Posterior vena cava (tissue), 2 donors: Measurements from ENCODE around the gene HOXD9. TPM values are rescaled to one million over a fixed set of nuclear protein-coding genes. Genes with fewer than 3 reads are reported as not detected.

ENCODE experiments used
- DNase-seq: peaks from one replicate; pipeline ENCODE4 v3.0.0-alpha.2; 2020; ENCODE audit warnings: low spot score
- intact Hi-C, 2 donors: fragments of 100-400 bp; cut with DNase I; formaldehyde crosslinking; loops; one replicate each; pipeline versions ENCODE4 v1.14.1 to v1.14.2; 2022 to 2023
- total RNA-seq, 2 donors: library from RNA; stranded (reverse); fragmentation: NEBNext Ultra II Directional; extraction: Animal tissue kit (Norgen Biotek cat#: 25700); gene quantifications; one replicate each; pipeline ENCODE4 v1.2.1, GENCODE V29; 2021
- donor health status: DM: yes; HTN: yes; CAD: no.
- donor health status: DM: yes; HTN: yes; CAD: no.

HOXD9 gene
- total RNA-seq, 2 donors from 2014 or later: 7.9 to 12.0 TPM

GRCh38 chr2:176118601-176119339 is 3.7 kb upstream of the HOXD9 start:
- intact Hi-C loops: no loop called here
- DNase-seq: no peak

GRCh38 chr2:176120364-176121189 is 1.9 kb upstream of the HOXD9 start:
- DNase-seq: no peak
- intact Hi-C loops: no loop called here

GRCh38 chr2:176121190-176122051 is 1.1 kb upstream of the HOXD9 start:
- intact Hi-C loops: no loop called here
- DNase-seq: no peak

GRCh38 chr2:176122052-176122682 is 352 bp upstream of the HOXD9 start:
- no peak for DNase-seq
- intact Hi-C loops: no loop called here

GRCh38 chr2:176123411-176124109 is 1.0 kb downstream of the HOXD9 start:
- intact Hi-C loops: loop anchor here in 1 of 2 donors (2.0 kb wide), 1 partner anchor 689 kb away; no protein-coding TSS in a partner anchor
- DNase-seq: peak; percentile 74

- intact Hi-C loops: loop anchor here in 1 of 2 donors (2.0 kb wide), 1 partner anchor 688 kb away; no protein-coding TSS in a partner anchor
- DNase-seq: peak; percentile 73
Measured at GRCh38 chr2:176124110-176124946, 1.8 kb downstream of the HOXD9 start.

- no peak for DNase-seq
- intact Hi-C loops: loop anchor here (2.0 to 5.0 kb wide), 4 partner anchors 687 to 1037 kb away; no protein-coding TSS in a partner anchor
Measured at GRCh38 chr2:176124947-176125771, 2.6 kb downstream of the HOXD9 start.

- DNase-seq: no peak
- intact Hi-C loops: loop anchor here (2.0 to 5.0 kb wide), 4 partner anchors 687 to 1037 kb away; no protein-coding TSS in a partner anchor
Measured at GRCh38 chr2:176125772-176126054, 3.2 kb downstream of the HOXD9 start.

GRCh38 chr2:176126929-176127773 is 4.6 kb downstream of the HOXD9 start:
- DNase-seq: no peak
- intact Hi-C loops: loop anchor here in 1 of 2 donors (5.0 kb wide), 3 partner anchors 685 to 1035 kb away; no protein-coding TSS in a partner anchor

GRCh38 chr2:176127774-176128072 is 5.2 kb downstream of the HOXD9 start:
- DNase-seq: no peak
- intact Hi-C loops: loop anchor here (2.0 to 5.0 kb wide), 4 partner anchors 685 to 1035 kb away; no protein-coding TSS in a partner anchor

- intact Hi-C loops: loop anchor here (2.0 to 5.0 kb wide), 4 partner anchors 684 to 1034 kb away; no protein-coding TSS in a partner anchor
- peak; percentile 83 for DNase-seq
Measured at GRCh38 chr2:176128172-176128981, 5.9 kb downstream of the HOXD9 start.

GRCh38 chr2:176128982-176129796 is 6.7 kb downstream of the HOXD9 start, which contains the start of gene HOXD8:
HOXD8 (plus strand) TSS chr2:176129705; CDS start chr2:176130367, 662 bp downstream.
- intact Hi-C loops: loop anchor here (2.0 to 5.0 kb wide), 4 partner anchors 683 to 1033 kb away; no protein-coding TSS in a partner anchor
- peak; percentile 95 for DNase-seq

GRCh38 chr2:176129813-176130146 is 7.3 kb downstream of the HOXD9 start:
- DNase-seq: peak; percentile 86
- intact Hi-C loops: loop anchor here (2.0 to 5.0 kb wide), 4 partner anchors 683 to 1033 kb away; no protein-coding TSS in a partner anchor
